ENCODE data around the gene OLFM2.
"Not testable (repeated sequence)": the region's sequence is repeated elsewhere in the genome, so short reads cannot be mapped to it uniquely, and the experiment has no call there.

Gene OLFM2

GRCh38 chr19:9827289-9828238 lies 108.8 kb downstream of the OLFM2 start, which contains the start of gene UBL5:
Gene UBL5, plus strand, starts transcription at chr19:9827918. Its CDS starts 420 bp downstream, at chr19:9828338.
- DNase-seq = peak; percentile 82

DNA sequence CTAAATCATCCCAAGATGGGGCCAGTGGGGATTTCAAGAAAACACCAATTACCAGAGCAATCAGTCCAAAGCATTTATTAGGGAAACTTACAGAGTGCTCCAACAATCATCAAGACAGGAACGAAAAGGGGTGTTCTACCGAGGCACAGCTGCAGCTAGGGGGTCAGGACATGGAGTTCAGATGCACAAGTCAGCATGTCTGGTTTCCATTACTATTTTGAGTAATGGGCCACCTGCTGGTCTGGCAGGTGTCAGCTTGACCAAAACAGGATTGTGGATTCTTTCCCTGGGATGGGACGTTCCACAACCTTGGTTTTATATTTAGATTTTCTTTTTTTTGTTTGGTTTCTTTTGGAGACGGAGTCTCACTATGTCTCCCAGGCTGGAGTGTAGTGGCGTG lies 112.5 kb downstream of the OLFM2 start:
- DNase-seq = no peak

DNA sequence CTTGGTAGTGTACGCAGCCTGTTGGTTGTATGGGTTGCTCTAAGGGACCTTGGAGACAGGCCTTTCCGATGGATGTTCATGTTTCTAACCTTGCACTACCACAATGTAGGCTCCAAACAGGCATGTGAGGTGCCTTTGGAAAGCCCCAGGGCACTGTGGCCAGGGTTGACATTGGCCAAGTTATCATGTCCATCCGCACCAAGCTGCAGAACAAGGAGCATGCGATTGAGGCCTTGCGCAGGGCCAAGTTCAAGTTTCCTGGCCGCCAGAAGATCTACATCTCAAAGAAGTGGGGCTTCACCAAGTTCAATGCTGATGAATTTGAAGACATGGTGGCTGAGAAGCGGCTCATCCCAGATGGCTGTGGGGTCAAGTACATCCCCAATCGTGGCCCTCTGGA lies 116.3 kb downstream of the OLFM2 start:
- DNase-seq = not testable (repeated sequence)

DNA sequence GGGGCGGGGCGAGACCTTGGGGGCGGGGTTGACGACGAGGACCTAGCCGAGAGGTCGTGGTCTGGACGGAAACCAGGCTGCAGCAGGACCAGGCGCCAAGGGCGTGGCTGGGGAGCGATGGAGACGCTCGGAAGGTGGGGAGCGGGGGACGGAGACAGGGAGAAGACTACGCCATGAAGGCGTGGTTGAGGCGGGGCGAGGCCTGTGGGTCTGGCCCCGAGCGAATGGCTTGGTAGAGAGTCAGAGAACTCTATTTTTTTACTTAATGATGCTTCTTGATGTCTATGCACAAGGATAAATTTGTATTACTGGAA lies 116.8 kb downstream of the OLFM2 start:
- no peak for DNase-seq

- peak; percentile 100 for DNase-seq
These were observed 117.3 kb downstream of the OLFM2 start, which contains the start of gene FBXL12 for GRCh38 chr19:9818734-9819595. Gene FBXL12, minus strand, starts transcription at chr19:9819079. Its CDS starts 266 bp downstream, at chr19:9818813.

- no peak for DNase-seq
These were observed 118.1 kb downstream of the OLFM2 start for GRCh38 chr19:9818175-9818733.

- no peak for DNase-seq
These were observed 125.2 kb downstream of the OLFM2 start for GRCh38 chr19:9811139-9811538.

DNA sequence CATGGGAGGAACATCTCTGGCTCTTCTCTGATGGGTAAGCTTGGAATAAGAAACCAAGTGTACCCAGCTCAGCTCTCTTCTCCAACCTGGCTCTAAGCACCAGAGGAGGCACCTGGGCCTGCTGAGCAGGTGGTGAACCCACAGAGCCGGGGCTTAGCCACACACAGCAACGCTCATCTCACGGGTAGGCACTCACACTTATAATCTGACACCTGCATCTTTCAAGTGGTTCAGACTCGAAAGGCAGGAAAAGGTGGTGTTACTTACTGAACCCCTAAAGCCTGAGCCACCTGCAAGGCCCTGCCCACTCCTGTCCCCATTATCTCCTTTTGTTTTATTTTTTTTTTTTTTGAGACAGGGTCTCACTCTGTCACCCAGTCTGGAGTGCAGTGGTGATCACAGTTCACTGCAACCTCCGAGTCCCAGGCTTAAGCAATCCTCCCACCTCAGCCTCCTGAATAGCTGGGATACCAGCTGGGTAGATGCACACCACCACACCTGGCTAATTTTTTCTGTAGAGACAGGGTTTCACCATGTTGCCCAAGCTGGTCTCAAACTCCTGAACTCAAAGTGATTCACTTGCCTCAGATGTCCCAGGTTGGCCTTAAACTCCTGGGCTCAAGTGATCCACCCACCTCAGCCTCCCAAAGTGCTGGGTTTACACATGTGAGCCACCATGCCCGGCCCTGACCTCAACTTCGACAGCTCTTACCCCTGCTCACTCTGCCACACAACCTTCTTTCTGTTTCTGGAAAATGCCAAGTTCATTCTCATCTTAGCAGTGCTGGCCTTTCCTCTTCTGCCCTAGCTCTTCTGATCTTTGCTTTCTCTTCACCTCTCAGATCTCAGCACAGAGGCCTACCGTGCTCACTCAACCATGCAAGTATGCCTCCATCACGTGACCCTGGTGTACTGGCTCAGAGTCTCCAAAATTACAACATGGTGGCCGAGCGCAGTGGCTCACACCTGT lies 127.2 kb downstream of the OLFM2 start:
- DNase-seq = no peak

DNA sequence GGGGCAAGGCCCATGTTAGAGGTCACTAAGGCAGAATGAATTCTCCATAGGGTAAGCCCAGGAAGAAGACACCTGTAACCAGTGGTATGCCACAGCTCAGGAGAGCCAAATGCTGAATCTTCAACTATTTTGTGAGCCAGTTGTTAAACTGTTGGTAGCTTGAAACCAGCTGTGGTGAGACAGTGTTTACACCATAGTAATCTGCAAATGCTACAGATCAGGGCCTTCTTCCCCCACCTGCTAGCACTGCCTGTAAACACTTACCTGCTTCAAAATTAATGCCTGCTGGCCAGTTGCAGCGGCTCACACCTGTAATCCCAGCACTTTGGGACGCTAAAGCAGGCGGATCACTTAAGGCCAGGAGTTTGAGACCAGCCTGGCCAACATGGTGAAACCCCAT lies 129.5 kb downstream of the OLFM2 start:
- no peak for DNase-seq
